Measurements from ENCODE around the gene TUBB4B.

TUBB4B gene

GRCh38 chr9:137263506-137263905 lies 22.4 kb downstream of the TUBB4B start:
- H3K4me3 ChIP-seq (ENCODE audit: low read depth, low read length), result no peak overlapping the region
- no peak for DNase-seq (ENCODE audit: low read depth, low spot score)
- TF ChIP-seq CTCF (IDR thresholded peaks at IDR 0.05; ENCODE audit: low read depth, low read length), result no peak
- in situ Hi-C loops (cut with HindIII; ENCODE audit: low sequenced_read_pairs), result no loop called here

- DNase-seq (ENCODE audit: low read depth, low spot score), result no peak
- in situ Hi-C loops (cut with HindIII; ENCODE audit: low sequenced_read_pairs), result no loop called here
- no peak overlapping the region for H3K4me3 ChIP-seq (ENCODE audit: low read depth, low read length)
- TF ChIP-seq CTCF (IDR thresholded peaks at IDR 0.05; ENCODE audit: low read depth, low read length), result no peak
These were observed 23.0 kb downstream of the TUBB4B start for GRCh38 chr9:137264067-137264466.

- no peak overlapping the region for H3K4me3 ChIP-seq (ENCODE audit: low read depth, low read length)
- in situ Hi-C loops (cut with HindIII; ENCODE audit: low sequenced_read_pairs), result no loop called here
- no peak for DNase-seq (ENCODE audit: low read depth, low spot score)
- no peak for TF ChIP-seq CTCF (IDR thresholded peaks at IDR 0.05; ENCODE audit: low read depth, low read length)
These were observed 24.5 kb downstream of the TUBB4B start for GRCh38 chr9:137265496-137266161.

GRCh38 chr9:137266162-137266527 lies 25.1 kb downstream of the TUBB4B start:
- H3K4me3 ChIP-seq (ENCODE audit: low read depth, low read length), result no peak overlapping the region
- no peak for DNase-seq (ENCODE audit: low read depth, low spot score)
- in situ Hi-C loops (cut with HindIII; ENCODE audit: low sequenced_read_pairs), result no loop called here
- TF ChIP-seq CTCF (IDR thresholded peaks at IDR 0.05; ENCODE audit: low read depth, low read length), result no peak

GRCh38 chr9:137266585-137267453 lies 25.7 kb downstream of the TUBB4B start:
- no peak for TF ChIP-seq CTCF (IDR thresholded peaks at IDR 0.05; ENCODE audit: low read depth, low read length)
- no peak for DNase-seq (ENCODE audit: low read depth, low spot score)
- in situ Hi-C loops (cut with HindIII; ENCODE audit: low sequenced_read_pairs), result no loop called here
- no peak overlapping the region for H3K4me3 ChIP-seq (ENCODE audit: low read depth, low read length)

- no peak for TF ChIP-seq CTCF (IDR thresholded peaks at IDR 0.05; ENCODE audit: low read depth, low read length)
- no peak for DNase-seq (ENCODE audit: low read depth, low spot score)
- in situ Hi-C loops (cut with HindIII; ENCODE audit: low sequenced_read_pairs), result no loop called here
- H3K4me3 ChIP-seq (ENCODE audit: low read depth, low read length), result no peak overlapping the region
These were observed 26.9 kb downstream of the TUBB4B start for GRCh38 chr9:137267933-137268355.

All from astrocyte of the spinal cord (primary cell).